Caco-2 (cell line): ENCODE measurements around the gene GUCA2A. TPM values are rescaled to one million over a fixed set of nuclear protein-coding genes. Genes with fewer than 3 reads are reported as not detected.

Source experiments
- BruUV-seq: library from RNA; stranded (reverse); fragments of 400-500 nt; replicated peaks from 2 replicates; lab custom pipeline; 2021; lab: Mats Ljungman, UMichigan
- CTCF ChIA-PET: fragments of 300-600 bp; sonication (Branson Sonifier 250); formaldehyde crosslinking; loops from one replicate; lab custom pipeline; 2022; ENCODE audit warnings: antibody characterized with exemption; lab: Charles Lee
- POLR2A ChIA-PET: fragments of 300-600 bp; sonication (Branson Sonifier 250); formaldehyde crosslinking; loops from one replicate; lab custom pipeline; 2022; ENCODE audit warnings: antibody characterized with exemption; lab: Charles Lee
- DNase-seq, 2 experiments: peaks; one replicate each; pipeline versions ENCODE4 v3.0.0 to v3.0.0-alpha.2; 2020 to 2022
- H3K27me3 ChIP-seq: replicated peaks from 2 replicates; pipeline ENCODE4 v1.6.0; 2011; ENCODE audit warnings: low read length; ENCODE audit not compliant: control insufficient read depth, insufficient read depth
- H3K36me3 ChIP-seq: 2 replicates; pipeline ENCODE4 v1.5.1; 2011; ENCODE audit warnings: low read length; ENCODE audit not compliant: control insufficient read depth, insufficient read depth
- H3K4me1 ChIP-seq: fragments of 250-450 bp; sonication (Bioruptor Pico); 2 replicates; pipeline ENCODE4 v1.5.1; 2020; ENCODE audit warnings: mild to moderate bottlenecking
- H3K4me3 ChIP-seq: 2 replicates; pipeline ENCODE4 v1.5.1; 2011; ENCODE audit warnings: low read depth, mild to moderate bottlenecking, control low read depth, low read length
- H3K9me3 ChIP-seq: fragments of 250-450 bp; sonication (Bioruptor Pico); 2 replicates; pipeline ENCODE4 v1.5.1; 2020; ENCODE audit warnings: mild to moderate bottlenecking, moderate library complexity
- H3K27ac Mint-ChIP-seq: one replicate; pipeline ENCODE4 v1.8.0; 2022; ENCODE audit warnings: mixed read lengths; ENCODE audit not compliant: unreplicated experiment
- H3K27me3 Mint-ChIP-seq: one replicate; pipeline ENCODE4 v1.8.0; 2022; ENCODE audit warnings: mixed read lengths; ENCODE audit not compliant: insufficient read depth, unreplicated experiment
- H3K36me3 Mint-ChIP-seq: one replicate; pipeline ENCODE4 v1.8.0; 2022; ENCODE audit warnings: mild to moderate bottlenecking, mixed read lengths; ENCODE audit not compliant: insufficient read depth, unreplicated experiment
- H3K4me1 Mint-ChIP-seq: one replicate; pipeline ENCODE4 v1.8.0; 2022; ENCODE audit warnings: low read depth, mixed read lengths; ENCODE audit not compliant: unreplicated experiment
- H3K4me3 Mint-ChIP-seq: one replicate; pipeline ENCODE4 v1.8.0; 2022; ENCODE audit warnings: mild to moderate bottlenecking, moderate library complexity, mixed read lengths; ENCODE audit not compliant: unreplicated experiment
- H3K9me3 Mint-ChIP-seq: one replicate; pipeline ENCODE4 v1.8.0; 2022; ENCODE audit warnings: mixed read lengths; ENCODE audit not compliant: unreplicated experiment
- CTCF ChIP-seq, 2 experiments: fragments of 200-600 bp in 1 of 2; IDR thresholded peaks; 1 replicate in 1 of 2; 2 replicates in 1 of 2; pipeline versions ENCODE4 v1.5.1 to v1.8.0; 2011 to 2022; ENCODE audit warnings: antibody characterized with exemption in 1 of 2, control low read depth in 1 of 2, inconsistent platforms in 1 of 2, low read depth in 1 of 2, low read length in 1 of 2, mild to moderate bottlenecking in 1 of 2, moderate library complexity in 1 of 2; ENCODE audit not compliant: insufficient read depth in 1 of 2, severe bottlenecking in 1 of 2, unreplicated experiment in 1 of 2
- intact Hi-C: fragments of 100-400 bp; cut with micrococcal nuclease; formaldehyde crosslinking; loops from one replicate; pipeline ENCODE4 v1.10.0; 2022; ENCODE audit not compliant: unreplicated experiment
- total RNA-seq: library from RNA; stranded (reverse); gene quantifications from 2 replicates; pipeline ENCODE4 v1.2.3, GENCODE V29; 2022

Gene GUCA2A
- total RNA-seq, 1 experiment from 2014 or later: 28.8 TPM

- BruUV-seq: no TSS peak
- Mint-ChIP-seq H3K9me3 (no peaks in the 10 kb centered on the region), H3K4me3 (no peak overlapping the region), H3K4me1 (no peaks in the 10 kb centered on the region), H3K27ac (no peak overlapping the region), H3K27me3 (no peaks in the 10 kb centered on the region), H3K36me3 (peaks cover 50% of the 10 kb centered on the region)
- intact Hi-C loops: no loop called here
- ChIA-PET POLR2A (no interaction called here), CTCF (no interaction called here)
- Histone ChIP-seq H3K4me3 (no peak overlapping the region), H3K36me3 (no peaks in the 10 kb centered on the region; the same call in 1 of the 2 replicates), H3K9me3 (no peaks in the 10 kb centered on the region), H3K27me3 (no peaks in the 10 kb centered on the region), H3K4me1 (no peaks in the 10 kb centered on the region)
- DNase-seq: no peak
- no peak for TF ChIP-seq CTCF (IDR thresholded peaks at IDR 0.05; ENCODE audit: insufficient read depth in 1 of 2, low read depth in 1 of 2, low read length in 1 of 2, severe bottlenecking in 1 of 2, unreplicated experiment in 1 of 2)
These were observed 31.3 kb upstream of the GUCA2A start for GRCh38 chr1:42195841-42196240.

GRCh38 chr1:42192106-42192505, 27.6 kb upstream of the GUCA2A start:
- no peaks in the 10 kb centered on the region for H3K9me3 ChIP-seq
- Mint-ChIP-seq H3K36me3 (peaks cover 49% of the 10 kb centered on the region), H3K4me1 (peaks cover 6% of the 10 kb centered on the region), H3K27ac (no peak overlapping the region), H3K4me3 (no peak overlapping the region), H3K9me3 (no peaks in the 10 kb centered on the region), H3K27me3 (no peaks in the 10 kb centered on the region)
- H3K36me3 ChIP-seq: no peaks in the 10 kb centered on the region
- BruUV-seq: no TSS peak
- ChIA-PET POLR2A (no interaction called here), CTCF (no interaction called here)
- no peaks in the 10 kb centered on the region for H3K4me1 ChIP-seq
- DNase-seq: no peak
- H3K27me3 ChIP-seq: no peaks in the 10 kb centered on the region
- no peak overlapping the region for H3K4me3 ChIP-seq
- TF ChIP-seq CTCF (IDR thresholded peaks at IDR 0.05; ENCODE audit: insufficient read depth in 1 of 2, low read depth in 1 of 2, low read length in 1 of 2, severe bottlenecking in 1 of 2, unreplicated experiment in 1 of 2): no peak
- intact Hi-C loops: no loop called here

- Histone ChIP-seq H3K4me3 (no peak overlapping the region), H3K9me3 (no peaks in the 10 kb centered on the region), H3K27me3 (no peaks in the 10 kb centered on the region), H3K36me3 (no peaks in the 10 kb centered on the region), H3K4me1 (no peaks in the 10 kb centered on the region)
- Mint-ChIP-seq H3K4me3 (no peak overlapping the region), H3K4me1 (peaks cover 6% of the 10 kb centered on the region), H3K9me3 (no peaks in the 10 kb centered on the region), H3K27ac (peak overlapping the region; percentile 63), H3K27me3 (no peaks in the 10 kb centered on the region), H3K36me3 (peaks cover 49% of the 10 kb centered on the region)
- DNase-seq: no peak
- intact Hi-C loops: no loop called here
- no peak for TF ChIP-seq CTCF (IDR thresholded peaks at IDR 0.05; ENCODE audit: insufficient read depth in 1 of 2, low read depth in 1 of 2, low read length in 1 of 2, severe bottlenecking in 1 of 2, unreplicated experiment in 1 of 2)
- ChIA-PET CTCF (no interaction called here), POLR2A (no interaction called here)
- no TSS peak for BruUV-seq
These were observed 26.8 kb upstream of the GUCA2A start for GRCh38 chr1:42191319-42191718.
